H1 (cell line): ENCODE data around the gene TTC3. TPM values are rescaled to one million over a fixed set of nuclear protein-coding genes. Genes with fewer than 3 reads are reported as not detected.

ENCODE experiments used
- CHD7 ChIP-seq: fragments of 300-600 bp; sonication (generic); IDR thresholded peaks from 2 replicates; pipeline ENCODE4 v1.7.1; 2012; ENCODE audit warnings: low read length, moderate library complexity, mild to moderate bottlenecking, inconsistent platforms; ENCODE audit not compliant: insufficient replicate concordance
- EP300 ChIP-seq, 2 experiments: IDR thresholded peaks; 1 replicate in 1 of 2; 2 replicates in 1 of 2; pipeline ENCODE4 v1.6.1; 2011 to 2012; ENCODE audit warnings: low read depth in 2 of 2, low read length in 2 of 2, mild to moderate bottlenecking in 2 of 2, borderline replicate concordance in 1 of 2, inconsistent platforms in 1 of 2, moderate library complexity in 1 of 2
- TEAD4 ChIP-seq: IDR thresholded peaks from 2 replicates; pipeline ENCODE4 v1.6.1; 2012; ENCODE audit warnings: low read depth, low read length, inconsistent platforms, mixed read lengths
- polyA plus RNA-seq, 7 experiments: library from polyadenylated mRNA; depleted of rRNA in 3 of 7; stranded (reverse) in 5 of 7; unstranded in 2 of 7; fragments of >200 nt in 5 of 7; fragments of 200-250 nt in 2 of 7; gene quantifications; 1 replicate in 5 of 7; 2 replicates in 1 of 7; 4 replicates in 1 of 7; pipeline versions ENCODE4 v1.2.1 to v1.2.3, GENCODE V29; 2011 to 2013; ENCODE audit warnings: missing spikeins in 2 of 7, mixed read lengths in 2 of 7
- total RNA-seq: library from RNA; stranded (reverse); fragmentation: NEBNext Ultra II Directional; extraction: Animal tissue kit (Norgen Biotek cat#: 25700); gene quantifications from 2 replicates; pipeline ENCODE4 v1.2.1, GENCODE V29; 2021

TTC3 gene
- total and polyA plus RNA-seq, 2 of the 8 experiments (the other 6 are each of a cell fraction or from before 2014, with no cell fraction given), result 11.0 to 36.2 TPM

GRCh38 chr21:37237764-37238163 is 164.7 kb downstream of the TTC3 start (continued):
- TF ChIP-seq EP300 (IDR thresholded peaks at IDR 0.05; ENCODE audit: borderline replicate concordance in 1 of 2, low read depth in 2 of 2, low read length in 2 of 2) (no peak), TEAD4 (no peak), CHD7 (no peak)
